ENCODE measurements around the gene ZBP1.

The ZBP1 gene

DNA sequence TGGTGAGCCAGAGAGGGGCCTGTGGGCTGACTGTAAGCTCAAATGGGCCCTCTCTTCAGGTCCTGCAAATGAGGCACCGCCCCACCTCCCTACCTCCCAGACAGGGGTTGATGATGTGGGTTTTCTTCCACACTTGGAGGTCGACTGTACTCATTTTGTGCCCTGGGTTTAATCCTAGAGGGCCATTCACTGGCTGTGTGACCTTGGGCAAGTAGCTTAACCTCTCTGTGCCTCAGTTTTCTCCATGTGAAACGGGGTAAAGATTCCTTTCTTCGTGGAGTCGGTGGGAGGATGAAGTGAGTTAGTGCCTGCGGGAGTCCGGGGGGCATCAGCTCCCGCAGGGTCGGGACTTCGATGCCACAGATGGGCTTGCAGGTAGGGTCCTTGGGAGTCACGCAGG, 23.9 kb downstream of the ZBP1 start:
- no peak for DNase-seq

DNA sequence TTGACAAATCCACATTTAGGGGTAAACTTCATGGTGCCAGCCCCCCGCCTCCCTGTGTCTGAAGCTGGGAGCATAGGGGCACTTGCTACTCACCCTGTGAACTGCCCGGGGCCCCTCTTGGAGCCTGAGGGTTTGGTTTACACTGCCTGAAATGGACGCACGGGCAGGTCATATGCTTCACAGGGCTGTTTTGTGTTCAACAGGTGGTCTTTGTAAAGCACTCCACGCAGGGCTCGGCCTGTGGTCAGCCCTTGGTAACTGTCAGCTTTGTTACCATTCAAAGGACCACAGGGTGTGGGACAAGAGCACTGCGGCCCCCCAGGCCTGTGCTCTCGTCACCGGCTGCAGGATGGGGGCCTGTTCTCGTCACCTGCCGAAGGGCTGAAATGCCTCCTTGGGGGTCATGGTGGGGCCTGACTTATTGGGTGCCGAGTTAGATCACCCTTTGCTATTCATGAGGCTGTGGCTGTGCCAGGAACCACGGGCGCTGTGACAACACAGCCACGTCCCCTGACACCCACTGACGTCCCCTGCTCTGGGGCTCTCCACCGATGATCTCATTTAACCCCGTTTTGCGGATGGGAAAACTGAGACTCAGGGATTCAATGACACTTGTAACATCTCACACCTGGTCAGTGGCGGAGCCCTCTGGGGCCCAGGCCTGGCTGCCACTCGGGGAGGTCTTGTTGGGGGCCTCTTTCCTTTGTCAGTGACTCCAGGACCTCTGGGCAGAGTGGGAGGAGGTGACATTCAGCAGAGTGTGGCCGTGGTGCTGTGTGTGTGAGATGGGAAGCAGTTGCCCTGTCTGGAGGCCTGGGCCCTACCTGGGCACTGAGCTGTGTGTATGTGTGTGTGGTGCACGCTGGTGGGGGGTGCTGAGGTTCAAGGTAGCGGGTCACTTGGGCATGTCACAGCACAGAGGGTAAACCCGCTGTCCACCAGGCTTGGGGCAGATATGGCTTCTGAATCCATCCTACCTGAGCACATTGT, 24.9 kb downstream of the ZBP1 start:
- DNase-seq: no peak

DNA sequence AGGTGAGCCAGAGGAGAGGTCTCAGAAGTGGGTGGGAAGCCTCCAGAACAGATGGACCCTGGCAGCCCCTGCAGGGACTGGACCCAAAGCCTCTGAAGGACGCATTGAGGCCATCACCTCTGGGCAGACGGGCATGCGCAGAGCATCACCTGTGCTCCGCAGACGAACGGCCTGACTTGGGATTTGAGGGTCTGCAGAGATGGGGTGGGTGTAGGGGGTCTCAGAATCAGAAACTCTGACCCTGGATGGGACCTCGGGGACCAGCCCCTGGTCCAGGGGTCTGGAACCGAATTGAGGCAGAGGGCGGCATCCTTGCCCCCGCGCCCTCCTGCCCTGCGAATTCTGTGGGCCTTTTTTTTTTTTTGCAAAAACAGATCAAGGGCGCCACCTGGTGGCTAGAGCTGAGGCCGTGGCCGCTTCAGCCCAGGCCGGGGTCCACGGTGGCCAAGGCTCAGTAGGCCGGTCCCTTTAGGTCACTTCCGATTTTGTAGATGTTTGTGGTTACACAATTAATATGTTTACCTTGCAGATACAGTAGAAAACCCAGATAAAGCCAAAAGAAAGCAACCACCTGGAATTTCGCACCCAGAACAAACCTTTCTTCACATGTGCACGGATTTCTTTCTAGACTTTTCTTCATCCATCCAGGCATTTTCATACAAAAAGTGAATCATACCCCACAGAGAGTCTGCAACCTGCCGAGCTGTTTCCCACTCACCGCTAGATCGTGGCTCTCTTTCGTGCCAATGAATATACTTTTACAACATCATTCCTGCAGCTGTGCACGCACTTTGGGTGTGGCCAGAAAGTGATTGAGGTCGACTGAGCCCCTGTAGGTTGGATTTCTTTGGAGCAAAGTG, 25.9 kb downstream of the ZBP1 start:
- DNase-seq: peak; percentile 55

DNA sequence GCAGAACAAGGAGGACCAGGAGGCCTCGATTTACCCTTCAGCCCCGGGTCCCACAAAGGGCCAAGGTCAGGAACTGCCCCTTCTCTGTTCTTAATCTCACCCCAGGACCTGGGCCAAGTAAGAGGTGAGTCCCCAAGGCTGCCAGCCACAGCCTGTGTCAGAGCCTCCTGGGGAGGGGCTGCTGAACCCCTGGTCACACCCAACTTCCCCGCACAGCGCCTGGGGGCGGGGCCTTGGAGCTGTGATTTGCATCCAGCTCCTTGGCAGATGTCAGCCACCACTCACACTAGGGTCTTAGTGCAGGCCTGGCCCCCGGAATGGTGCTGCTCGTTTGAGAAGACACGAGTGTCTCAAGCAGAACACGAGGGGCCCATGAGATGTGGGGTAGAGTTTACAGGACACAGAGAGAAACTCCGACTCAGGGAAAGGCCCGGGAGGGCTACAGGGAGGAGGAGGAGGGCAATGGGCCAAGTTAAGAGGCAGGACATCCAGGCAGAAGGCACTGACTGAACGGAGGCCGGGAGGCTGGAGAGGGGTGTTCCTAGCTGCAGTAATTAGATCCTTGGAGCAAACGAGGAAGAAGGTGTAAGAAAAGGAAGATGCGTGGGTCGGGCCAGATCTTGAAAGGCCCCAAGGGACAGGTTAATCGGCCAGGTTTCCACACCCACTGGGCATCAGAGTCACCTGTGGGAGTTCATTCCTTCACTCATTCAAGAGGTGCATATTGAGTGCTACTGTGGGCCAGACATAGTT, 26.9 kb downstream of the ZBP1 start:
- no peak for DNase-seq

DNA sequence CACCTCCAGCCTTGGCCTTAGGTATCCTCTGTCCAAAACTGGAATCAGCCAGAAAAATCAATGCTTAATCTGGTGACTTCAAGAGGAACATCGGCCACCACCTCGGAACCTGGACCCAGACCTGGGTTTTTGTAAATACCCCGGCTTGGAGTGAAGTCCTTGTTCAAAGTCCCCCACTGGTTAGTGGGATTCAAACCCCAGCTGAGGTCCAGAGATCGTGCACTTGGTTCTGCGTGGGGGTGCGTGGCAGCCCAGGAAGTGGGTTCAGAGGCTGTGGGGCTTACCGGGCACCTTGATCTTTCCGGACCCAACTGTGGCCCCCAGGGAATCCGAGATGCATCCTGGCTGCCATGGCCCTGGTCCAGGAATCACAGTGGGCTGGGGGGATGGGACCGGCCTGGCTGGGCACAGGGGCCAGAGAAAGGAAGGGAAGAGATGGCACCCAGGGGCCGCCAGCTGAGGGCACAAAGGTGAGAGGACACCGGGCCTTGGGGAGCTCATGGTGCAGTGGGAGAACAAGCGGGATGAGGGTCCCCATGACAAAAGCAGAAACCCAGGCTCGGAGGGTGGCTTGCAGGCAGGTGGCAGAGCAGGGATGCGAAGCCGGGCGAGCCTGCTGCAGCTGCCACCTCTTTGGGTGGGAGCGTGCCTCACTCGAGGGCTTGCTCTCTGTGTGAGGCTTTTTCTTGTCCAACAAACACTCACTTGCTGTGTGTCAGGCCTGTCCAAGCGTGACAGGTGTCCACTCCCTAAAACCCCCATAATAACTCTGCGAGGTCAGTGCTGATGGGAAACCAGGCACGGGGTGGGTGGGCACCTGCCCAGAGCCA, 27.7 kb downstream of the ZBP1 start:
- DNase-seq: no peak

DNA sequence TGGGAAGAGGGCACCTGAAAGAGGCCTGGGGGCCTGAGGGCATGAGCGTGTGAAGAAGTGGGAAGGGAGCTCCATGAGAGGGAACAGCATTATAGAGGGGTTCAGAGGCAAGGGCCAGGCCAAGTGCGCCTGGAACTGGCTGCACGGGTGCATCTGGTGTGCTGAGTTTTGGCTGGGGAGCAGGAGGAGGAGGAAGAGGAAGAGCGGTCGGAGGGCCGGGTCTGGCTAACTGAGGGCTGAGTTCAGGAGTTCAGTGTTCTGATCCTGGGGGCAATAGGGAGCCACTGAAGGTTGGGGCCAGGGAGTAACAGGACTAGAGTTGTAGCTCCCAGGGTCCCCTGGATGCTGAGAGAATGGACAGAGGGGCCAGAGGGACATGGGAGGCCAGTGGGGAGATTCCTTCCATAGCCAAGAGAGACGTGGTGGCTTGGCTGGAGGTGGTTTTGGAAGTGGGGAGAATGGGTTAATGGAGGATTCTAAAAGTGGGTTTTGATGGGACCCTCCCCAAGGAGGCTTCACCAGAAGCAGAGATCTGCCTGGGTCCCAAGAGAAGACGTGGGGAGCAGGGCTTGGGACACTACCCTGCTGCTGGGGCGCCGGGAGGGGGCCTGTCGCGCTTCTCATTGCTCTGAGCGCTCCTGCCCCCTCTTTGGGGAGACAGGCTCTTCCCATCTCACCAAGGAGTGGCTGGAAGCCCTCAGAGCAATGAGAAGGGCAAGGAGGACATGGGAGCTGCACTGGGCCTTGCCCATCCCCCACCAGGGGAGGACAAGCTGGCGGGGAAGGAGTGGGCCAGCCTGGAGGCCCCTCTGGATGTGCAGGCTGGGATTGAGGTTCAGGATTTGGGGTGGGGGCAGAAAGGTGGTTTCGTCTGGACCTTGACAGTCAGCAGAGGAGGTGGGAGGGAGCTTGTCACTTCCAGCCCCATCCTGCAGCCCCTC, 28.7 kb downstream of the ZBP1 start:
- DNase-seq: no peak

DNA sequence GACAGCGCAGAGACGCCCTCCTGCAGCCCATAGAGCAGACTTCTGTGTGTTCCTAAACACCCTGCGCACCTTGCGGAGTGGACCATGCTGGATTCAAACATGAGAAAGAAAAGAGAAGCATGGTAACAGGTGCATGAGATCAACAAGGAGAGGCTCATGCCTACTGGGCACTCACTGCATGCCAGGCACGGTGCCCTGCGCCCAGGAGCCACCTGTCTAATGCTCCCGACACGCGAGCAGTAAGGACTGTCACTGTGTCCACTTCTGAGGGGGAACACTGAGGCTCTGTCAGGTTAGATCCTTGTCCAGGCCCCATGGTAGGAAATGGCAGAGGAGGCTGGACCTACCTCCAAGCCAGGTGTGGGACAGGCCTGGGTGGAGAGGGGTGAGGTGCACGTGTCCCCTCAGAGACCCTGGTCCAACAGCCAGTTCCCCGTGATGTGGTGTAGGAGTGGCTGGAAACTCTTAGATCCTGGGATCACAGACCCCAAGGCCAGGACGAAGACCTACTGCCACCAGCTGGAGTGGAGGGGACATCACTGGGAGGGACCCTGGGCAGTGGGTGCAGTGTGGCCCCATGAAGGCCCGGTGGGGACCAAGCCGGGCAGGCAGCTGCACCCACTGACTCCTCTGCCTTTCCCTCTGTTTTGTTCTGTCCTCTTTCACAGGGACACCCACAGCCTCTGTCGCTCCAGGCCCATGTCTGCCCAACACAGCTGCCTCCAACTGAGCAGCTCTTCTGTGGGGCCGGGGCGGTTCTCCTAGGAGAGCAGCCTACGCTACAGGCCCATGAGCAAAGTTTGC, 29.5 kb downstream of the ZBP1 start:
- DNase-seq: no peak

DNA sequence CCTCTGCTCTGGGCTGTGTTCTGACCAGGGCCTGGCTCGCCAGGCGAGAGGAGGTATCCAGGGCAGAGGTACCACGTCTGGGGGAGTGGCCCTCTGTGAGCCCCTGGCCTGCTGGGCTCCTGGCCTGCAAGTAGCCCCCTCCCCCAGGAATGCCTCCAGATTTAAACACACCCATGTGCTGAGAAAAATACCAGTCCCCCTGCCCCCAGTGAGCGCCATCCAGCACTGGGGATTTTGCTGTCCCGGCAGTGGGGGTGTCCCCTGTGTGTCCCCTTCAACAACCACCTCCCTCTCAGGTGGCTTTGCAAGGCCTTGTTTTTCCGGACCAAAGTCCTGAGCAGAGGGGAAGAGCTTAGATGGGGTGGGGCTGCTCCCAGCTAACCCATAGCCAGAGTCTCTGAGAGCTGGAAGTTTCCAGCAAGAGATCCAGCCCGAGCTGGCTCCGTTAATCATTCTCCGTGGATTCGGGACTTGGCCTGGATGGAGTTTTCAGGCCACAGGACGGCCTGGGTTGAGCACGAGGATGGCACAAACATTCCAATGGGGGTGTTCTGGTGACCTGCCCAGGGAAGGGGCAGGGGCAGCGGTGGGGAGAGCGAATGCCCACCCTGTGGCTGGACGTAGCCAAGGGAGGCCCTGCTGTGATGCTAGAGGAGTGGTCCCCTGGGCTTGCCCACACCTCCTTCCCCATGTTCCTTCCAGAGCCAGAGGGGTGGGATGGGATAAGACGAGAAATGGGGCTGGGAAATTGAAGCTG, 30.3 kb downstream of the ZBP1 start:
- no peak for DNase-seq

DNA sequence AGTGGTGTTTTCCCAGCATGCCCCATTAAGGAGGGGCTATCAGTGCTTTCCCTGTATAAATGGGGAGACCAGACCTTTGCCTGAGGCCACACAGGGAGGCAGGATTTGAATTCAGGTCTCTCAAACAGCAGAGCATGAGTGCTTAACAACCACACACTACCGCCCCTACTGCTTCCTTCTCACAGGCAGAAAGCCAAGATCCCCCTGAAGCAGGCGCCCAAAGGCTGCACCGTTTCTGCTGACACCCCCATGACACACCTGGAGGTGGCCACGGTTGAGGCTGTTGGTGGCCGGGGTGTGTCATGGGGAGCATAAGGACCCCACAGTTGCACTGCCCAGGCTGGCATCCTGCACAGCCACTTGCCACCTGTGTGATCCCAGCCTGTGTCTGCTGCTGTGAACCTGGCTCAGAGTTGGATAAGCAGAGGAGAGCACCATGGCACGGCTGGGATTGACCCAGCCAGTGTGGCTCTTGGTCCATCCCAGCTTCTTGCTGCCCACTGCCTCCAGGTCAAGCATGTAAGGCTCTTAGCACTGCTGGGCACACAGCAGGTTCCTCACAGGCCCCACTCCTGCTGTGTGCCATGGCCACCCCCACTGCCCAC, 31.0 kb downstream of the ZBP1 start:
- DNase-seq: no peak

DNA sequence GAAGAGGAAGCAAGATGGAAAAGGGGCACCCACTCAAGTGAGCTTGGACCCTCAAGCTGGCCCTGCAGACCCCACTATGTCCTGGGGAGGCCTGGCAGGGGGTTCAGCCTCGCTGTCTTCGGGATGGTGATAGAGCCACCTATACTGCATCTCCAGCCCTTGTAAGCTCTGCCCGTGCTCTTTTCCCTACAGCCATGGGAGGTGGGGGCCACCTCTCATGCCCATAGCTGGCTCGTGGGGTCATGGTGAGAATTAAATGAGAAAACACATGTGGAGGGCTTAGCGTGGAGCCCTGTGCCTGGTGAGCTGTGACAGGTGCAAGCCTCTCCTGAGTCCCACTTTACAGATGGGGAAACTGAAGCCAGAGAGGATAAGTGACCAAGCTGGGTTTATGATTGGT, 31.6 kb downstream of the ZBP1 start:
- DNase-seq: no peak

DNA sequence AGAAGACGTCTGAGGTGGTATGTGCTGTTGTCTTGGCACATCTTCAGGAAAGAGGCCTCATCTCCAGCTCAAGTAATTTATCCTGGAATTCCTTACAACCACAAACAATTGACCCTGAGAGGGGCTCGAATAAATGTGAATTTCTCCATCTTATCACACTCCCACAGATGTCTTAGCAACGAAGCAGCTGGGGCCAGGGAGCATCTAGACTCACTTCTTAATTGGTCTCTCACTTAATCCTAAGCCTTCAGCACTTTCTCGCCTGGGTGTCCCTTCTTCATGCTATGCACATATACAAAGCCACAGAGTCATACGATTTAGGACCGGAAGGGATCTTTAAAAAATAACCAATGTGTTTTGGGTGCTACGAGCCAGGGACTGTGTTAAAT, 32.2 kb downstream of the ZBP1 start:
- DNase-seq: no peak

DNA sequence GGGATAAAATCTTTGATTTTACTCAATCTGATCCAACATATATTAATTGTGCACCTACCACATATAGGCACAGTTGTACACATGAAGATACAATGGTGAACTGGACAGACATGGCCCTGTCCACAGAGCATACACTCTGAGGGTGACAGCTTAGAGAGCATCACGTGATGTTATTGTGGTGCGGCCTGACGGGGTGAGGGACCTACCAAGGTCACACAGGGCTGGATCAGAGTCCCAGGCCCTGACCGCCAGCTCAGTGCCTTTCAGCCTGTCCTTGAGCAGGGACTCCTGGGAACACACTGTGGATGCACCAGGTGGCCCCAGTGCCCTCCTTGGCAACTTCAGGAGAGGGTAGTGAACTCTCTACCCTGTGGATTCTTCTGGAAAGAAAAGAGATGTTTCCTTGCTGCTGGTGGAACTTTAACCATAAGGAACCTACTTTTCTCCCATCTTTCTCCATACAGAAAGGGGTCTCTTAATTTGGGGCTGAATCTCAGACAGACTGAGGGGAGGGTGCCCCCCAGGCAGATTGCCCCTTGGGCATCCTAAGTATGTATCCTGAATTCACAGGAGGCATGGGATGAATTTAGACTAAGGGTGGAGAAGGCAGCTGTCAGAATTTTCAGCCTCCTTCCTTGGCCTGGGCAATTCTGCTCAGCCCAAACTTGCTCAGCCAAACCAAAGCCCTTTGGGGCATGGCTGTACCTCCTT, 32.8 kb downstream of the ZBP1 start:
- DNase-seq: no peak

DNA sequence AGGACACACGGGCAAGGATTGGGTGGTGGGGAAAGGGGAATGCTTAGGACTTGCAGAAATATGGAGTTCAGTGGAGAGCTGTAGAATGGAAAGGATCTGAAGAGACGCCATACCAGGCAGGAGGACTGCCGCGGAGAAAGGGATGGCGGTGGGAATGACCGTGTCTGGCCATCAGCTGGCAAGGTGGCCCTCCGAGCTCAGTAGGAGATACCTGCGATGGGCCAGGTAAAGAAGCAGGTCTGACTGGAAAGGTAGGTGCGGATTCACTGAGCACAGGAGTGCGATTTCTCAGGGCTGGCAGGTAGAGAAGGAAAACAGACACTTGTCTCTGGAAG, 33.3 kb downstream of the ZBP1 start:
- DNase-seq: no peak

DNA sequence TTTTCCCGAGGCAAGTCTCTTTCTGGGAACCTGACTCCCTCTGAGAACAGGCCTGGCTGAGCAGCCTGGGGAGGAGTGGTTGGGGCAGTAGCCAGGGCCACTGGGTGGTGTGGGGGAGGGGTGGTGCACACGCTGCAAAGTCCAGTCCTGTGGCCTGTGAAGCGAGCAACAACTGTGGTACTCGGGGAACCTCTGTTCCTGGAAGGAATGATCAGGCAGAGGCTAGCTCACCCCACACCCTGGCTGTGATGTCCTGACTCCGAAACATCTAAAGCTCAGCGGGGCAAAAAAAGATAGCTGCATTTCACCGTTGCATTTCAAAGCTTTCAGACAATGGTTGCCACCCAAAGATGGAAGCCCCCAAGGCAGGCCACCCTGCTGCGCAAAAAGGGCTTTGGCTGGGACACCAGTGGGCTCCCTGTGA, 33.8 kb downstream of the ZBP1 start:
- no peak for DNase-seq

DNA sequence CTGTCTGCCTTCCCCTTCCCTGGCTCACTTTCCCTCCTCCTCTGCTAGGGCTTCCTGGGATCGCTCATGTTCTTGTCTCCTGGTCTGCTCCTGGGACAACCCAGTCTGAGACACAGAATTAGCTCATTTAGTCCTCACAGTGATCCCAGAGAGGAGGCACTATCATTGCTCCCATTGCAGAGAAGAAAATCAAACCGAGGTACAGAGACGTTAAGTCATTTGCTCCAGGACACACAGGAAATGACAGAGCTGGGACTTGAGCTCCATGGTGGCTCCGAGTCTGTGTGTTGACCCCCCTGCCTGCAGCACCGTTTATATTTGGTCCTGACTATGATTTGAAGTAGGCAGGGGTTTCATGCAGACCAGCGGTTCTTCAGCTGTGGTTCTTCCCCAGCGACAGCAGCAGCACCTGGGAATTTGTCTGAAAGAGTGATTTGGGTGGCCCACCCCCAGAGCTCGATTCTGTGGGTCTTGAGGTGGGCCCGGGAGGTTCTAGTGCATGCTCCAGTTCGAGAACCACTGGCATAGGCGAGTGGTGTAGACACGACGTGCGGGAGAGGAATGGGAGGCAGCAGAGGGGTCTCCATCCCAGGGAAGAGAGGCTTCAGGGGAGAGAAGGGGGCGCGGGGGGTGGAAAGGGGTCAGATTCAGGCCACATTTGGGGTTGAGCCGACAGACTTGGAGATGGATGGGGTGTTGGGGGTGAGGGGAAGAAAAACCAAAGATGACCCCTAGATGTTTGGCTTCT, 34.6 kb downstream of the ZBP1 start:
- DNase-seq: no peak

DNA sequence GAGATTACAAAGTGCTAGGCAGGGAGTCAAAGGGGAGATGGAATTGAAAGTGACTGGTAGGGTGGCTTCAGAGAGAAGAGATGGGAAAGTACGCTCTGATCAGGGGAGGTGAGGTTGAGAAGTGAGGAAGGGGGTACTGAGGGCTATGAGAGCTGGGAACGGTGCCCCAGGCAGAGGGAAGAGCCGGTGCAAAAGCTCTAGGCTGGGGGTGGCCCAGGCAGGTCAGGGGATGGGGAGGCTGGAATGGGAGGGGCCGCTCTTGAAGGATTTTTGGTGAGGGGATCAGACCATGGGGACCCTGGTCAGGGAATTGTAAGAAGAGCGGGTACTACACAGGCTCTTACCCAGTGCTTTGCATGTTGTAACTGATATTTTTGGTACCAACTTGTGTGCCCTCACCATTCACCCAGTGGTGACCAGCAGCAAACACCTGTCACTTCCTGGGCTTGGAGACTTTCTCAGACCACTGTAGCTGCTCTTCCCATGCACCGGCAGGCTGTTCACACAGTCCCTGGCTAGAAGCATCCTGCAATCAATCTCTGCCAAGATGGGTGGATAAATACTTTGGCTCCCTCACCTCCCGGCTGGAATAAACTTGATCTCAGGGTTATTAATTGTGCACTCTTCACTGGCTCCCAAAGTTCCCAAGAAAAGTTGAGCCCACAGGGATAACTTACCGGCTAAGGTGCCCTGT, 35.3 kb downstream of the ZBP1 start:
- no peak for DNase-seq
